ENCODE measurements around the gene FOXD1. TPM values are rescaled to one million over a fixed set of nuclear protein-coding genes. Genes with fewer than 3 reads are reported as not detected.

Gene FOXD1
- total and polyA plus RNA-seq, 9 donors, result 0.08 to 0.73 (median 0.15) TPM; not detected in 1

GRCh38 chr5:73433272-73433981, 15.2 kb downstream of the FOXD1 start:
- no peak overlapping the region for H3K4me3 ChIP-seq
- WGBS, 3 donors, result 61 to 66% (median 62%) methylated on average over 4 of the region's 4 CpGs

GRCh38 chr5:73431204-73431851, 17.2 kb downstream of the FOXD1 start:
- Histone ChIP-seq H3K9me3 (peaks cover 0 to 4% of the 10 kb centered on the region in 2 donors), H3K36me3 (no peaks in the 10 kb centered on the region), H3K27ac (no peak overlapping the region), H3K4me3 (no peak overlapping the region), H3K4me1 (ENCODE audit: insufficient read depth) (no peaks in the 10 kb centered on the region), H3K27me3 (peaks cover under 1% of the 10 kb centered on the region)
- intact Hi-C loops (cut with DNase I), result no loop called here
- DNase-seq, result no peak
- no peak for TF ChIP-seq EP300 (IDR thresholded peaks at IDR 0.05)
- TF ChIP-seq CTCF (IDR thresholded peaks at IDR 0.05), result no peak

More at GRCh38 chr5:73433272-73433981, 15.2 kb downstream of the FOXD1 start:
- Histone ChIP-seq H3K27ac (no peak overlapping the region), H3K9me3 (peaks cover 0 to 4% of the 10 kb centered on the region in 2 donors), H3K36me3 (no peaks in the 10 kb centered on the region), H3K27me3 (peaks cover 13% of the 10 kb centered on the region), H3K4me1 (ENCODE audit: insufficient read depth) (no peaks in the 10 kb centered on the region)
- intact Hi-C loops (cut with DNase I), result no loop called here
- DNase-seq, result no peak
- TF ChIP-seq POLR2A (IDR thresholded peaks at IDR 0.05) (no peak), CTCF (IDR thresholded peaks at IDR 0.05) (no peak), EP300 (IDR thresholded peaks at IDR 0.05) (no peak)

GRCh38 chr5:73426034-73426433, 22.5 kb downstream of the FOXD1 start:
- TF ChIP-seq POLR2A (IDR thresholded peaks at IDR 0.05), result no peak
- no peak for TF ChIP-seq CTCF (IDR thresholded peaks at IDR 0.05)
- no peak for TF ChIP-seq EP300 (IDR thresholded peaks at IDR 0.05)
- Histone ChIP-seq H3K9me3 (no peaks in the 10 kb centered on the region), H3K4me1 (ENCODE audit: insufficient read depth) (no peaks in the 10 kb centered on the region), H3K27me3 (no peaks in the 10 kb centered on the region), H3K27ac (no peak overlapping the region), H3K36me3 (no peaks in the 10 kb centered on the region), H3K4me3 (no peak overlapping the region)
- intact Hi-C loops (cut with DNase I), result no loop called here
- DNase-seq, result no peak
- WGBS, 3 donors, result 66 to 77% (median 76%) methylated on average over 3 of the region's 3 CpGs

- no peaks in the 10 kb centered on the region for H3K36me3 ChIP-seq
- H3K4me1 ChIP-seq (ENCODE audit: insufficient read depth), result no peaks in the 10 kb centered on the region
- no peak overlapping the region for H3K27ac ChIP-seq
- no peak for DNase-seq
- intact Hi-C loops (cut with DNase I), result no loop called here
- no peaks in the 10 kb centered on the region for H3K27me3 ChIP-seq
- WGBS, 3 donors, result 25 to 35% (median 25%) methylated on average over 5 of the region's 5 CpGs
- no peak for TF ChIP-seq EP300 (IDR thresholded peaks at IDR 0.05)
- no peak for TF ChIP-seq POLR2A (IDR thresholded peaks at IDR 0.05)
- TF ChIP-seq CTCF (IDR thresholded peaks at IDR 0.05), result no peak
- H3K9me3 ChIP-seq, result no peaks in the 10 kb centered on the region
- H3K4me3 ChIP-seq, result no peak overlapping the region
These were observed 24.0 kb downstream of the FOXD1 start for GRCh38 chr5:73424556-73424977.
